ENCODE measurements around the gene AMIGO3. TPM values are rescaled to one million over a fixed set of nuclear protein-coding genes. Genes with fewer than 3 reads are reported as not detected.

AMIGO3 gene
- total and polyA plus RNA-seq, 7 donors = 0.46 to 1.2 (median 0.77) TPM; not detected in 3

- Histone ChIP-seq H3K9me3 (no peaks in the 10 kb centered on the region), H3K36me3 (no peaks in the 10 kb centered on the region), H3K4me1 (peaks cover 0 to 4% (median 4%) of the 10 kb centered on the region in 4 donors), H3K27me3 (peaks cover 0 to 50% (median 21%) of the 10 kb centered on the region in 3 donors), H3K4me3 (no peak overlapping the region), H3K27ac (no peak overlapping the region)
- intact Hi-C loops (cut with DNase I) = no loop called here
- TF ChIP-seq EP300 (IDR thresholded peaks at IDR 0.05) (no peak), POLR2A (IDR thresholded peaks at IDR 0.05) (no peak), POLR2AphosphoS5 (IDR thresholded peaks at IDR 0.05) (no peak)
- TF ChIP-seq, protein P1, sequence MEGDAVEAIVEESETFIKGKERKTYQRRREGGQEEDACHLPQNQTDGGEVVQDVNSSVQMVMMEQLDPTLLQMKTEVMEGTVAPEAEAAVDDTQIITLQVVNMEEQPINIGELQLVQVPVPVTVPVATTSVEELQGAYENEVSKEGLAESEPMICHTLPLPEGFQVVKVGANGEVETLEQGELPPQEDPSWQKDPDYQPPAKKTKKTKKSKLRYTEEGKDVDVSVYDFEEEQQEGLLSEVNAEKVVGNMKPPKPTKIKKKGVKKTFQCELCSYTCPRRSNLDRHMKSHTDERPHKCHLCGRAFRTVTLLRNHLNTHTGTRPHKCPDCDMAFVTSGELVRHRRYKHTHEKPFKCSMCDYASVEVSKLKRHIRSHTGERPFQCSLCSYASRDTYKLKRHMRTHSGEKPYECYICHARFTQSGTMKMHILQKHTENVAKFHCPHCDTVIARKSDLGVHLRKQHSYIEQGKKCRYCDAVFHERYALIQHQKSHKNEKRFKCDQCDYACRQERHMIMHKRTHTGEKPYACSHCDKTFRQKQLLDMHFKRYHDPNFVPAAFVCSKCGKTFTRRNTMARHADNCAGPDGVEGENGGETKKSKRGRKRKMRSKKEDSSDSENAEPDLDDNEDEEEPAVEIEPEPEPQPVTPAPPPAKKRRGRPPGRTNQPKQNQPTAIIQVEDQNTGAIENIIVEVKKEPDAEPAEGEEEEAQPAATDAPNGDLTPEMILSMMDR (IDR thresholded peaks at IDR 0.05) = no peak
- DNase-seq = no peak
- WGBS, 2 donors = 8 to 46% methylated on average over 5 of the region's 5 CpGs
Measured at GRCh38 chr3:49668414-49668797, 51.1 kb downstream of the AMIGO3 start.

DNA sequence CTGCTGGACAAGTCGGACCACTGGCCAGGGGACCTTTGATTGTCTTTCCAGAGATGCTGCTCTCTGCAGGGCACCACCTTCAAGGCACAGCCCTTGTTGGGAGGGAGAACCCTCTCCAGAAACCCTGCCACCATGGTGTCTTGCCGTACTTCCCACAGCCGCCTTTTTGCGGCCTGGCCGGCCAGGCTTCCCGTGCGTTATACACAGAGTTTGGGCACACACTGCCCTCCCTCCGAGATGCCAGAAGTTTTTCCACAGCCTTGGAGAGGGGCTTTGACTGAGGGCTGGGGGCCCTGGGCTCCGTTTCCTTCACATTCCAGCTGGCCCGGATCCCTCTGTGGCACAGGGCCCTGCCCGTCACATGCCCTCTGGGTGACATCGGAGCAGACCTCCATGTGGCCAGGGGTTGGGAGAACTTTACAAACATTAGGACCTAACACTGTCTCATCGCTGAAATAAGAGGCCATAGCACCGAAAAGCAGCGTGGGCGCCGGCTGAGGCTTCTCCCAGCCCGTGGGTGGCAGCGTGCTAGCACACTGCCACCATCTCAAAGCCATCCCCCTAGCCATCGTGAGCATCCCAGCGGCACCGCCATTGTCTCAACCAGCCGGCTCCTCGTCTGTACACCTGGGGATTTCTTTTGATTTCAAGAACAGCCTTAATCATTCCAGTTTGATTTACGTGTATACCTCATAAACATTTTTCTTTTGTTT is 51.6 kb downstream of the AMIGO3 start:
- no peak for DNase-seq
- intact Hi-C loops (cut with DNase I) = no loop called here

More for the DNA sequence above, 51.6 kb downstream of the AMIGO3 start:
- no peaks in the 10 kb centered on the region for H3K36me3 ChIP-seq
- H3K4me1 ChIP-seq = no peaks in the 10 kb centered on the region
- H3K27me3 ChIP-seq = peaks cover 0 to 56% (median 24%) of the 10 kb centered on the region in 3 donors
- H3K9me3 ChIP-seq = no peaks in the 10 kb centered on the region
- no peak overlapping the region for H3K4me3 ChIP-seq
- TF ChIP-seq POLR2A (IDR thresholded peaks at IDR 0.05) = no peak
- TF ChIP-seq, protein P1 (IDR thresholded peaks at IDR 0.05) = no peak
- no peak for TF ChIP-seq POLR2AphosphoS5 (IDR thresholded peaks at IDR 0.05)
- no peak for TF ChIP-seq EP300 (IDR thresholded peaks at IDR 0.05)
- 64 to 80% methylated on average over 25 of the region's 25 CpGs for WGBS, 2 donors
- no peak overlapping the region for H3K27ac ChIP-seq

Small RNA genes lying within 50 kb of the gene (small RNA-seq; reads per million reads assigned to genes)
- gene AMIGO3 = 0 reads per million in 3 donors
- 0 reads per million in 3 donors for gene COX6CP14

Other genes with a start within 250 kb of the AMIGO3 start
- gene DAG1, start 249.4 kb downstream of the AMIGO3 start, total RNA-seq = 10 to 100 TPM; 42.8 to 73.4 (median 66.5) TPM
- 10 to 100 TPM in 1 of 3 donors, 1 to 10 TPM in 2; 4.2 to 42.7 (median 7.4) TPM for gene DAG1, start 249.4 kb downstream of the AMIGO3 start, polyA plus RNA-seq
- under 1 TPM; 0.55 to 0.81 (median 0.69) TPM for gene BSN, start 165.2 kb downstream of the AMIGO3 start, total RNA-seq
- gene BSN, start 165.2 kb downstream of the AMIGO3 start, polyA plus RNA-seq = under 1 TPM in 2 of 3 donors, not detected in 1; under 0.01 to 0.35 TPM
- 10 to 100 TPM; 49.0 to 64.8 (median 57.7) TPM for gene APEH, start 45.3 kb downstream of the AMIGO3 start, total RNA-seq
- 100 to 1,000 TPM in 1 of 3 donors, 10 to 100 TPM in 2; 64.9 to 102 (median 71.4) TPM for gene APEH, start 45.3 kb downstream of the AMIGO3 start, polyA plus RNA-seq
- 10 to 100 TPM in 2 of 4 donors, 1 to 10 TPM in 2; 3.9 to 12.5 (median 7.7) TPM for gene MST1, start 30.2 kb downstream of the AMIGO3 start, total RNA-seq
- gene MST1, start 30.2 kb downstream of the AMIGO3 start, polyA plus RNA-seq = 10 to 100 TPM in 1 of 3 donors, 1 to 10 TPM in 1, not detected in 1; 3.0 to 18.1 TPM
- gene RNF123, start 30.1 kb downstream of the AMIGO3 start, total RNA-seq = 10 to 100 TPM; 16.5 to 29.4 (median 20.8) TPM
- 10 to 100 TPM; 12.5 to 28.6 (median 14.4) TPM for gene RNF123, start 30.1 kb downstream of the AMIGO3 start, polyA plus RNA-seq
- 10 to 100 TPM in 2 of 4 donors, 1 to 10 TPM in 2; 9.9 to 14.3 (median 10.8) TPM for gene GMPPB, start 4.3 kb upstream of the AMIGO3 start, total RNA-seq
- 10 to 100 TPM; 25.2 to 57.5 (median 44.9) TPM for gene GMPPB, start 4.3 kb upstream of the AMIGO3 start, polyA plus RNA-seq
- gene IP6K1, start 66.9 kb upstream of the AMIGO3 start, total RNA-seq = 10 to 100 TPM; 29.1 to 37.1 (median 33.7) TPM
- 10 to 100 TPM; 13.8 to 27.1 (median 21.0) TPM for gene IP6K1, start 66.9 kb upstream of the AMIGO3 start, polyA plus RNA-seq
- gene CDHR4, start 80.2 kb upstream of the AMIGO3 start, total RNA-seq = 1 to 10 TPM in 1 of 4 donors, under 1 TPM in 2, not detected in 1; 0.27 to 1.1 (median 0.99) TPM
- gene CDHR4, start 80.2 kb upstream of the AMIGO3 start, polyA plus RNA-seq = under 1 TPM in 1 of 3 donors, not detected in 2; 0.16 TPM
- gene INKA1, start 83.6 kb upstream of the AMIGO3 start, total RNA-seq = 1 to 10 TPM in 3 of 4 donors, under 1 TPM in 1; 0.95 to 5.0 (median 4.1) TPM
- gene INKA1, start 83.6 kb upstream of the AMIGO3 start, polyA plus RNA-seq = 1 to 10 TPM in 1 of 3 donors, under 1 TPM in 1, not detected in 1; 0.60 to 3.5 TPM
- gene UBA7, start 94.3 kb upstream of the AMIGO3 start, total RNA-seq = 10 to 100 TPM; 28.5 to 74.2 (median 55.7) TPM
- 10 to 100 TPM; 15.6 to 92.6 (median 22.9) TPM for gene UBA7, start 94.3 kb upstream of the AMIGO3 start, polyA plus RNA-seq
- 1 to 10 TPM in 3 of 4 donors, under 1 TPM in 1; 0.54 to 1.8 (median 1.6) TPM for gene TRAIP, start 136.9 kb upstream of the AMIGO3 start, total RNA-seq
- 1 to 10 TPM; 1.2 to 7.1 (median 1.4) TPM for gene TRAIP, start 136.9 kb upstream of the AMIGO3 start, polyA plus RNA-seq
- gene CAMKV, start 150.2 kb upstream of the AMIGO3 start, total RNA-seq = not detected
- gene CAMKV, start 150.2 kb upstream of the AMIGO3 start, polyA plus RNA-seq = under 1 TPM in 1 of 3 donors, not detected in 2; 0.12 TPM
- 1 to 10 TPM; 1.2 to 4.2 (median 2.1) TPM for gene MST1R, start 184.2 kb upstream of the AMIGO3 start, total RNA-seq
- gene MST1R, start 184.2 kb upstream of the AMIGO3 start, polyA plus RNA-seq = 100 to 1,000 TPM in 1 of 3 donors, 10 to 100 TPM in 2; 15.7 to 106 (median 24.0) TPM
- 10 to 100 TPM; 10.4 to 16.3 (median 12.5) TPM for gene MON1A, start 210.1 kb upstream of the AMIGO3 start, total RNA-seq
- 10 to 100 TPM in 1 of 3 donors, 1 to 10 TPM in 2; 5.4 to 10.3 (median 7.9) TPM for gene MON1A, start 210.1 kb upstream of the AMIGO3 start, polyA plus RNA-seq
- 100 to 1,000 TPM in 1 of 4 donors, 10 to 100 TPM in 3; 61.0 to 215 (median 93.6) TPM for gene RBM6, start 220.5 kb upstream of the AMIGO3 start, total RNA-seq
- 10 to 100 TPM; 13.6 to 78.0 (median 21.6) TPM for gene RBM6, start 220.5 kb upstream of the AMIGO3 start, polyA plus RNA-seq